Lower leg skin (tissue), 4 donors: Measurements from ENCODE around the gene LTK. TPM values are rescaled to one million over a fixed set of nuclear protein-coding genes. Genes with fewer than 3 reads are reported as not detected.
"Not testable (repeated sequence)": the region's sequence is repeated elsewhere in the genome, so short reads cannot be mapped to it uniquely, and the experiment has no call there.

Source experiments
- DNase-seq, 2 donors: peaks; one replicate each; pipeline ENCODE4 v3.0.0-alpha.2; 2019; ENCODE audit warnings: low spot score in 2 of 2
- H3K4me3 ChIP-seq: fragments of 200-600 bp; sonication (generic); 2 replicates; pipeline ENCODE4 v1.5.1; 2017; ENCODE audit warnings: mild to moderate bottlenecking, low read depth; ENCODE audit not compliant: poor library complexity, severe bottlenecking
- POLR2A ChIP-seq, 2 donors: fragments of 450-650 bp; IDR thresholded peaks; one replicate each; pipeline ENCODE4 v1.6.1; 2016 to 2017; ENCODE audit warnings: antibody characterized with exemption in 2 of 2, mild to moderate bottlenecking in 1 of 2, moderate library complexity in 1 of 2
- WGBS, 2 donors: methylation state at CpG; one replicate each; pipeline ENCODE4 v1.1.5; 2018; 5-methylcytosine and 5-hydroxymethylcytosine counted together
- intact Hi-C: fragments of 100-400 bp; cut with DNase I; formaldehyde crosslinking; loops from one replicate; pipeline ENCODE4 v1.15.0; 2023; ENCODE audit warnings: low total_unique reads
- total RNA-seq, 4 donors: library from RNA; depleted of rRNA; stranded (reverse); fragments of >200 nt; gene quantifications; one replicate each; pipeline ENCODE4 v1.1.0, GENCODE V29; 2016
- TF ChIP-seq, protein P1 (sequence below), 3 donors: fragments of 450-650 bp; IDR thresholded peaks; one replicate each; pipeline ENCODE4 v1.5.1; 2016; ENCODE audit warnings: antibody characterized with exemption in 3 of 3, mild to moderate bottlenecking in 3 of 3, moderate library complexity in 2 of 3

LTK gene
- total RNA-seq, 4 donors from 2014 or later, result 0.46 to 0.54 (median 0.52) TPM; not detected in 1

DNA sequence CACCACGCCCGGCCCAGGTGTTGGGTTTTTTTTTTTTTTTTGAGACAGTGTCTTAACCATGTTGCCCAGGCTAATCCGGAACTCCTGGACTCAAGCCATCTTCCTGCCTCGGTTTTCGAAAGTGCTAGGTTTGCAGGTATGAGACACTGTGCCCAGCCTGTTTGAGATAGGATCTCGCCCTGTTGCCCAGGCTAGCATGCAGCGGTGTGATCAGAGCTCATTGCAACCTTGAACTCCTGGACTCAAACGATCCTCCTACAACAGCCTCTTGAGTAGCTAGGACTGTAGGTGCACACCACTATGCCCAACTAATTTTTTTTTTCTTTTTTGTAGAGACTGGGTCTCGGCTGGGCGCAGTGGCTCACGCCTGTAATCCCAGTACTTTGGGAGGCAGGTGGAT is 40.2 kb downstream of the LTK start:
- intact Hi-C loops, result no loop called here
- H3K4me3 ChIP-seq, result no peak overlapping the region
- 92 to 93% methylated on average over 11 of the region's 11 CpGs for WGBS, 2 donors
- no peak for DNase-seq
- TF ChIP-seq, protein P1, sequence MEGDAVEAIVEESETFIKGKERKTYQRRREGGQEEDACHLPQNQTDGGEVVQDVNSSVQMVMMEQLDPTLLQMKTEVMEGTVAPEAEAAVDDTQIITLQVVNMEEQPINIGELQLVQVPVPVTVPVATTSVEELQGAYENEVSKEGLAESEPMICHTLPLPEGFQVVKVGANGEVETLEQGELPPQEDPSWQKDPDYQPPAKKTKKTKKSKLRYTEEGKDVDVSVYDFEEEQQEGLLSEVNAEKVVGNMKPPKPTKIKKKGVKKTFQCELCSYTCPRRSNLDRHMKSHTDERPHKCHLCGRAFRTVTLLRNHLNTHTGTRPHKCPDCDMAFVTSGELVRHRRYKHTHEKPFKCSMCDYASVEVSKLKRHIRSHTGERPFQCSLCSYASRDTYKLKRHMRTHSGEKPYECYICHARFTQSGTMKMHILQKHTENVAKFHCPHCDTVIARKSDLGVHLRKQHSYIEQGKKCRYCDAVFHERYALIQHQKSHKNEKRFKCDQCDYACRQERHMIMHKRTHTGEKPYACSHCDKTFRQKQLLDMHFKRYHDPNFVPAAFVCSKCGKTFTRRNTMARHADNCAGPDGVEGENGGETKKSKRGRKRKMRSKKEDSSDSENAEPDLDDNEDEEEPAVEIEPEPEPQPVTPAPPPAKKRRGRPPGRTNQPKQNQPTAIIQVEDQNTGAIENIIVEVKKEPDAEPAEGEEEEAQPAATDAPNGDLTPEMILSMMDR (IDR thresholded peaks at IDR 0.05), result no peak
- TF ChIP-seq POLR2A (IDR thresholded peaks at IDR 0.05), result no peak

DNA sequence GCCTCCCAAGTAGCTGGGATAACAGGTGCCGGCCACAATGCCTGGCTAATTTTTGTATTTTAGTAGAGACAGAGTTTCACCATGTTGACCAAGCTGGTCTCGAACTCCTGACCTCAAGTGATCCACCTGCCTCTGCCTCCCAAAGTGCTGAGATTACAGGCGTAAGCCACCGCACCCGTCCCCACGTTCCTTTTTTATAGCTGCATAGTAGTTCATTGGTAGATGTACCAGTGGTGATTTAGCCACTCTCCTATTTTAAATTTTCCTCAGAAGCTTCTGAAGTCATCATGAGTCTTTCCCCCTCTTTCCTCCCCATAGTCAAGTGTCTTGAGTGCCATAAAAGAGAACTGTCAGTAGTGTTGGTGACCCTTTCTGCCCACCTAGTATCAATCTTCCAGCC is 44.0 kb downstream of the LTK start:
- H3K4me3 ChIP-seq, intact Hi-C loops, DNase-seq: not testable (repeated sequence)
- WGBS, 2 donors, result 97 to 99% methylated on average over 6 of the region's 6 CpGs

DNA sequence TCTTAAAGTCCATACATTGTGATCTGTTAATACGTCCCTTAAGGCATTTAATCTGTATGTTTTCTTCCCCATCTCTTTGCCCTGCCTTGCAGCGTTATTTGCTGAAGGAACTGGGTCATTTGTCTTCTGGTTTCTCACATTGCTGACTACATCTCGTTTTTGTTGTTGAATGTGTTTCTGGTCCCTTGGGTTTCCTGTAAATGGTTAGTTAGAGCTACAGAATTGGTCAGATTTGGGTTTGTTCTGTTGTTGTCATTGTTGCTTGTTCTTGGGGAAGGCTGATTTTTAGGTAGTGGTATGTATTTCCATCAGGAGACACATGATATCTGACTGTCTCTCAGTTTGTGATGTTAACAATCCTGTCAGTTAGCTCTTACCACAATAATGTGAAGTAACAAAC is 46.9 kb downstream of the LTK start:
- intact Hi-C loops, result no loop called here
- 85 to 89% methylated on average over 3 of the region's 3 CpGs for WGBS, 2 donors
- DNase-seq, result no peak
- no peak overlapping the region for H3K4me3 ChIP-seq
- TF ChIP-seq, protein P1 (IDR thresholded peaks at IDR 0.05), result no peak
- no peak for TF ChIP-seq POLR2A (IDR thresholded peaks at IDR 0.05)

DNA sequence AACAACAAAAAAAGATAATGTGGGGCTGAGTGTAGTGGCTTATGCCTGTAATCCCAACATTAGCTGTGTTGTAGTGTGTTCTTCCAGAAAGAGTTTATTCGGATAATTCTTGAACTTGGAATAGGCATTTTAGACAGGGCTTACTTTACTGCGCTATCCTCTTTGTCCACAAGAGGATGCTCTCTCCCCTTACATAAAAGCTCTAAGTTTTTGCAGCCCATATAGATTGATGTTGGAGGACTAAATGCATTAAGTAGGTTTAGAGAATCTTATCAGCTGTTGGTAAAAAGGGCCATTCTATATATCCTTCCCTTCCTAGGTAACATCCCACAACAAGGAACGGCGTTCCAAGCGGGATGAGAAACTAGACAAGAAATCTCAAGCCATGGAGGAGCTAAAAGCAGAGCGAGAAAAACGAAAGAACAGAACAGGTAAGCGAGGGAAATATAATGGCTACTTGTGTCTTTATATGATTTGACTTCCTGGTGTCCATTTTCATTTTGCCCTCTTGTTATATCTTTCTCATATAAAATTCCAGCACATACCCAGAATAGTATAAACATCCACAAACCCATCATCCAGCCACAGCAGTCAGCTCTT is 47.7 kb downstream of the LTK start:
- no peak for DNase-seq
- intact Hi-C loops, result no loop called here
- 83 to 86% methylated on average over 8 of the region's 8 CpGs for WGBS, 2 donors
- TF ChIP-seq, protein P1 (IDR thresholded peaks at IDR 0.05), result no peak
- no peak for TF ChIP-seq POLR2A (IDR thresholded peaks at IDR 0.05)
- no peak overlapping the region for H3K4me3 ChIP-seq

DNA sequence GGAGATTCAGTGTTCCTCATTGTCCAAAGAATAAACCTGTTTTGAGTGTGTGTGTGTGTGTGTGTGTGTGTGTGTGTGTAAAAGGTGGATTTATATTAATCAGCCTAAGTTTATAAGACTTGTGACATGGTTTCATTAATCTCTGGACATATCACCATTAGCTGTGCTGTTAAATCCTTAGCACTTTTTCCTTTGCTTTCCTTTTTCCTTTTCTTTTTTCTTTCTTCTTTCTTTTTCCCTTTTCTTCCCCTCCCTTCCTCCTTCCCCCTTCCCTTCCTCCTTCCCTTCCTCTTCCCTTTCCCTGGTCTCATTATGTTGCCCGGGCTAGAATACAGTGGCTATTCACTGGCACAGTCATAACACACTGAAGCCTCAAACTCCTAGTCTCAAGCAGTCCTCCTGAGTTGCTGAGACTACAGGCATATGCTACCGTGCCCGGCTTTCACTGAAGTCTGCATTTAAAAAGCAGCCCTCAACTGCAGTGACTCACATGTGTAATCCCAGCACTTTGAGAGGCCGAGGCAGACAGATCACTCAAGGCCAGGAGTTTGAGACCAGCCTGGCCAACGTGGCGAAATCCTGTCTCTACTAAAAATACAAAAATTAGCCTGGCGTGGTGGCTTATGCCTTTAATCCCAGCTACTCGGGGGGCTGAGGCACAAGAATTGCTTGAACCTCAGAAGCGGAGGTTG is 48.6 kb downstream of the LTK start:
- no peak overlapping the region for H3K4me3 ChIP-seq
- DNase-seq, result no peak
- intact Hi-C loops, result no loop called here
- TF ChIP-seq POLR2A (IDR thresholded peaks at IDR 0.05), result no peak
- TF ChIP-seq, protein P1 (IDR thresholded peaks at IDR 0.05), result no peak
- 91 to 92% methylated on average over 9 of the region's 9 CpGs for WGBS, 2 donors

DNA sequence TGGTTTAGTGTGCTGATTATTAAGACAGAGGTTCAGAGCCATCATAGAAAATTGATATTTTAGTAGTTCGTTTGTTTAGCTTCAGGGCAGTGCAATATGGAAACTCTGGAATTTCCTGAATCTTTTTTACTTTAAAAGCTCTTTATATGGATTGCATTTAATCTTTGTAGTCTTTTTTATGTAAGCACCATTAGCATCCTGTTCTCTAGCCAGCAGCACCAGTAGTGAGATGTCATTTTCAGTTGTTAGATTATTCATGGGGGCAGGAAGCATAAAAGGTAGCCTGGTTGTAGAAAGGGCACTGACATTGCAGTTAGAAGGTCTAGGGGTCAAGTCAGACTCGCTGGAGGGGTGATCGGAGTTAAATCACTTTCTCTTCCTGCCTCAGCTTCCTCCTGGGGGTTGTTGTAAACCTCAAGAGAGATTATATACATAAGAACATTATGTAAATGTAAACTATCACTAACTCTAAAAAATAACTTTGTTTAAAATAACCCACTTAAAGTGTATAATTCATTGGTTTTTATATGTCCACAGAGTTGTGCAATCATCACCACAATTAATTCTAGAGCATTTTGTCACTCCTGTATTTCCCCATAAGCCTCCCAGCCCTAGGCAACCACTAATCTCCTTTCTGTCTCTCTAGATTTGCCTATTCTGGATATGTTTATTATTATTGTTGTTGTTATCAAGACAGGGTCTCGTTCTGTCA is 51.4 kb downstream of the LTK start:
- 80 to 82% methylated on average over 4 of the region's 4 CpGs for WGBS, 2 donors

More for the DNA sequence above, 51.4 kb downstream of the LTK start:
- TF ChIP-seq, protein P1 (IDR thresholded peaks at IDR 0.05), result no peak
- TF ChIP-seq POLR2A (IDR thresholded peaks at IDR 0.05), result no peak
- intact Hi-C loops, result no loop called here
- no peak overlapping the region for H3K4me3 ChIP-seq
- no peak for DNase-seq
